Iris pigment epithelial cell (primary cell): ENCODE results near the gene SLC22A4.

Experiments used
- DNase-seq: peaks from one replicate; pipeline ENCODE4 v3.0.0-alpha.2; 2011; ENCODE audit warnings: low read depth

Gene SLC22A4

GRCh38 chr5:132300577-132301343, 6.6 kb downstream of the SLC22A4 start:
- no peak for DNase-seq

GRCh38 chr5:132301344-132302271, 7.4 kb downstream of the SLC22A4 start:
- DNase-seq: no peak

- DNase-seq: no peak
Measured at GRCh38 chr5:132302413-132302812, 8.2 kb downstream of the SLC22A4 start.

- no peak for DNase-seq
Measured at GRCh38 chr5:132303589-132303988, 9.4 kb downstream of the SLC22A4 start.

- DNase-seq: no peak
Measured at GRCh38 chr5:132305420-132305819, 11.2 kb downstream of the SLC22A4 start.

GRCh38 chr5:132308701-132309100, 14.5 kb downstream of the SLC22A4 start:
- DNase-seq: no peak

GRCh38 chr5:132309679-132310078, 15.5 kb downstream of the SLC22A4 start:
- no peak for DNase-seq

GRCh38 chr5:132310141-132310834, 16.1 kb downstream of the SLC22A4 start:
- no peak for DNase-seq

GRCh38 chr5:132313366-132313765, 19.2 kb downstream of the SLC22A4 start:
- DNase-seq: peak; percentile 87

- no peak for DNase-seq
Measured at GRCh38 chr5:132313961-132314432, 19.8 kb downstream of the SLC22A4 start.

- DNase-seq: no peak
Measured at GRCh38 chr5:132315529-132316067, 21.4 kb downstream of the SLC22A4 start.

GRCh38 chr5:132319975-132320374, 25.8 kb downstream of the SLC22A4 start:
- no peak for DNase-seq

GRCh38 chr5:132321109-132321721, 27.0 kb downstream of the SLC22A4 start:
- no peak for DNase-seq

GRCh38 chr5:132322266-132322665, 28.1 kb downstream of the SLC22A4 start:
- no peak for DNase-seq

- no peak for DNase-seq
Measured at GRCh38 chr5:132323202-132323601, 29.0 kb downstream of the SLC22A4 start.

GRCh38 chr5:132325691-132326090, 31.5 kb downstream of the SLC22A4 start:
- DNase-seq: no peak

GRCh38 chr5:132327252-132327955, 33.2 kb downstream of the SLC22A4 start:
- DNase-seq: peak; percentile 86

- DNase-seq: peak; percentile 25
Measured at GRCh38 chr5:132334812-132335211, 40.6 kb downstream of the SLC22A4 start.

GRCh38 chr5:132335402-132335801, 41.2 kb downstream of the SLC22A4 start:
- DNase-seq: no peak

GRCh38 chr5:132339502-132339901, 45.3 kb downstream of the SLC22A4 start:
- no peak for DNase-seq
